LNCAP (cell line): ENCODE results near the gene SGCB.

Experiments used
- TF ChIP-seq, protein P1 (sequence below): fragments of 450-650 bp; IDR thresholded peaks from 2 replicates; pipeline ENCODE4 v1.5.1; 2017; ENCODE audit warnings: mild to moderate bottlenecking

Gene SGCB

DNA sequence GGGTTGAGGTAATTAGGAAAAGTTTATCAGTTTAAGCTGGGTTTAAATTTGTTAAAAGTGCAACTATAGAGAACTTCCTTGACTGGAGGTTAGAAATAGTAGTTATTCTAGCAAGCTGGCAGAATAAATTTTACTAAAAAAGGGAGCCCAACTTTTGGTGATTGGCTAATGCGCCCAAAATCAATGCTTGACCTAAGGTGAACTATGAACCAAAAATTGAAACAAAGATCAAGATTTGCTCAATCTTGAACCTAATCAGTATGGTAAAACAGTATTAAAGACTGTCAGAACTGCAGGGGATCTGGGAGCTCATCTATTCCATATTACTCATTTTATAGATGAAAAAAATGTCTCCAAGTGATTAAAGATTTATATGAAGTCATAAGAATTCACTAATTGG lies 6.9 kb upstream of the SGCB start:
- TF ChIP-seq, protein P1, sequence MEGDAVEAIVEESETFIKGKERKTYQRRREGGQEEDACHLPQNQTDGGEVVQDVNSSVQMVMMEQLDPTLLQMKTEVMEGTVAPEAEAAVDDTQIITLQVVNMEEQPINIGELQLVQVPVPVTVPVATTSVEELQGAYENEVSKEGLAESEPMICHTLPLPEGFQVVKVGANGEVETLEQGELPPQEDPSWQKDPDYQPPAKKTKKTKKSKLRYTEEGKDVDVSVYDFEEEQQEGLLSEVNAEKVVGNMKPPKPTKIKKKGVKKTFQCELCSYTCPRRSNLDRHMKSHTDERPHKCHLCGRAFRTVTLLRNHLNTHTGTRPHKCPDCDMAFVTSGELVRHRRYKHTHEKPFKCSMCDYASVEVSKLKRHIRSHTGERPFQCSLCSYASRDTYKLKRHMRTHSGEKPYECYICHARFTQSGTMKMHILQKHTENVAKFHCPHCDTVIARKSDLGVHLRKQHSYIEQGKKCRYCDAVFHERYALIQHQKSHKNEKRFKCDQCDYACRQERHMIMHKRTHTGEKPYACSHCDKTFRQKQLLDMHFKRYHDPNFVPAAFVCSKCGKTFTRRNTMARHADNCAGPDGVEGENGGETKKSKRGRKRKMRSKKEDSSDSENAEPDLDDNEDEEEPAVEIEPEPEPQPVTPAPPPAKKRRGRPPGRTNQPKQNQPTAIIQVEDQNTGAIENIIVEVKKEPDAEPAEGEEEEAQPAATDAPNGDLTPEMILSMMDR = no peak

DNA sequence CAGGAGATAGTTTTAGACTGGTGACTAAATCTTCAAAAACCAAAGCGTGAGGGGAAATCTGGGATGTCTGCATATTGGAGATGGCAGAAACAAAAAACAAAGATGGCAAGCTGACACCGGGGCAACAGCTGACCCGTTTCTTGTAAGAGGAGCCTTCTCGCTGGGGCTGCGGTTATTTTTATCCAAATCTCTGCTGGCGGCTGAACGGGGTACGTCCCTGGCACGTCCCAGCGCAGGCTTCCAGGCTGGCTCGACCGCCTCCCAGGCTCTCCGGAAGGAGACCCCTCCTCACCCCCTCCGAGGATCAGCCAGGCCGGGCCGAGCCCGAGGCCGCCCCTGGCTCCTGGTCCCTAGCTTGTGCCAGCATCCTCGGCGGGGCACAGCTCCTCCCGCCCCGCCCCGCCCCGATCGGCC lies 403 bp downstream of the SGCB start:
- TF ChIP-seq, protein P1 = no peak

DNA sequence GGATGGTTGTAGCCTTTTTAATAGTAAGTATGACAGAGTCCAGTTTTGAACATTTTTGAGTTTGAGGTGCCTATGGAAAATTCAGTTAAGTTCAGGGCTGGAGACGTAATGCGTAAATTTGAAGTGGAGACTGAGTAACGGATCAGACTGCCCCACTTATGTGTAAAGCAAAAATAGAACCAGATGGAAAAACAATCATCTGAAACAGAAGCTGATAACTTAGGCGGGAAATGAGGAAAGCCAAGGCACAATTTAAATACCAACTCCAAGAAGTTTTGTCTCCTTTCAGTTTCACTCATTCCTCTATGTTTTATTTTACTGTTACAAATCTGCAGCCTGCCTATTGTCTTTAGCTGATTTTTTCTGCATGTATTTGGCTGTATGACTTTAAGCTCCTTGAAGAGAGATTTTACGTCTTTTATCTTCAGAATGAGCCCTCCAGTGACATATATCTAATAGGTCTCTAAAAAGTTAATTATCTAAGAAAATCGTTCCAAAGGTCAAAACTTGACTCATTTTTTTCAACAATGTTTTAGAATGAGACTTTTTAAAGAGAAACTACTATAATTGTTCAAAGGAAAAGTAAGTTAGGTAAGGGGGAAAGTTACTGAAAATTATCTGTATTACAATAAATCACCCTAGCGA lies 1.1 kb downstream of the SGCB start:
- TF ChIP-seq, protein P1 = no peak

DNA sequence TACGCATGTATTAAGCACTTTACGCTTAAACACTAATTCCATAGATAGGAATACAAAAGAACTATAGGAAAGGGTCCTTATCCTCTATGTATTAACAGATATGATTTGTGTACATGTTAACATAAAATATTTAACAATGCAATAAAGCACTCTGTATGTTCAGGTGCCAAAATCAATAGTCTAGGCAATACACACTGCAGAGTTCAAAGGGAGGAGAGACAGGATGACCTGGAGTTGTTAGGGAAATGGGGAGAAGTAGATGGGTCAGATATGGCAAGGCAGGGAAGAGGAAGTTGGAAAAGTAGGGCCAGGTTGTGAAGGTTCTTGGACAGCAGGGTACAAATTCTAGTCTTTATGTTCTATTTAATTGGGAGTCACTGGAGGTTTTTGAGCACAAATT lies 2.9 kb downstream of the SGCB start:
- TF ChIP-seq, protein P1 = no peak

DNA sequence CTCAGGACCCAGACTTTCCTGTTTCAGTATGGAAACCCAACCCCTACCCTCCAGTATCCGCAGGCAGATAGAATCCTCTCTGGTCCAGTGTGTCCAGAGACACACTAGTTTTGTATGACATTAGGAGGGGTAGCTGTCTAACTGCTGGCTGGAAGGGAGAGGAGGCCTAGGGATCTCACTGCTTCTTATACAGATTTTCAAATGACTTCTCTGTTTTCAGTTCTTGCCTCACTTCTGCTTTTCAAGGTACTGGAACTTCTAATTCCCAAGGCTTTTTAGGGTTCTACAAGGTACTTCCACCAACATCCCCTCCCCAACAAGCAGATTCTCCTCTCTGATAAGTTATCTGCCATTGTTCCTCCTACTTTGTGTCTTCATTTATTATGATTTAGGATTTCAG lies 6.1 kb downstream of the SGCB start:
- TF ChIP-seq, protein P1 = no peak

DNA sequence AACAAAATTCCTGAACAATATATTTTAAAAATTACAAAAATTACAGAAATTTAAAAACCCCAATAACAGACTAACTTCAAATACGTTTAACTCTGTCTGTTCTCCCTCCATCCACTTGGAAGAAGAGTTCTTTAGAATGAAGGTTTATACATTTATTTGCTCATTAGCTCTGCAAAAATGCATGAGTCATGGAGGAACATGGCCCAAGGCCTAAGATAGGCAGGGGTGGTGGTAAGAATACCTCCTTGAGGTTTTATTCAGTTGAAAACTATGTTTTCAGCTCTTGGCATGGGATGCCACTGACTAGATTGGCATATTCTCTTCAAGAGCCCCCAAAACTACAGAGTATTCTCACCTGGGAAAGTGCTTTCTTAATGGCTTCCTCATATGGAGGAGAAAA lies 9.1 kb downstream of the SGCB start:
- TF ChIP-seq, protein P1 = no peak

DNA sequence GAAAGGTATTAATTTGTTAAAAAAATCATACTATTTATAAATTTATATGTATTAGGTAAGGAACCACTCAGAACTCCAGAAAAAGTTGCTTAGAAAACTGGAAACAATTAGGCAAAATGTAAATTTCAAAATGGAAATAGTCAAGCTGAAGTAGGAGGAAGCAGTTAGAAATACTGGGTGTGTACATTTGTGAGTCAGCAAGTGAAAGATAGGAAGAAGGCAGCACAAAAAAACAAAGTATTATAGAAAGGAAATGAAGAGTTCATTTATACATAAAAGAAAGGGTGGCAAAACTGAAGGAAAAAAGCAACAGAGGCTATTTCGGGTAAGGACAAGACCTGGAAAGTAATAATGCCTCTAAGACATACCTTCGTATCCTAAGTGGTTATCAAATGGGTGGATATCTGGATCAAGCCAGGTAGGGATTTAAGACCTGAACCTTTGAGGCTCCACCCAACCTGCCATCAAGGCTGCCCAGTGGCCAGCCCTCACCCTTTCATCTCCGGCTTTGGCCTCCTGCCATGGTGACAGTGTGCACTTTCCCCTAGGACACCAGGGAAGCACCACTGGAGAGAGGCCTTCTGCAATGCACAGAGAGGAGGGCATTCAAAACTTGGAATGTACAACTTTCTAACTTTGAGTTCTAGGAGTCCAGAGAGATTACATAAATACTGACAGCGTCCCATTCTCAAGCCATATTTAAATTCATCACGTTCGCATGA lies 18.0 kb downstream of the SGCB start, which contains the start of gene LRRC66:
Gene LRRC66, minus strand, starts transcription at position 428 of the 722 bp plus-strand sequence. CDS start 2,750 bp downstream, outside the sequence.
- TF ChIP-seq, protein P1 = no peak
